Ishikawa (cell line): Measurements from ENCODE around the gene STK32C.

Source experiments
- EP300 ChIP-seq: IDR thresholded peaks from 2 replicates; pipeline ENCODE4 v1.6.1; 2012; ENCODE audit warnings: borderline replicate concordance
- FOXM1 ChIP-seq: IDR thresholded peaks from 2 replicates; pipeline ENCODE4 v1.6.1; 2012; ENCODE audit warnings: low read depth, borderline replicate concordance
- RAD21 ChIP-seq: IDR thresholded peaks from 2 replicates; pipeline ENCODE4 v1.6.1; 2012; ENCODE audit warnings: low read depth
- YY1 ChIP-seq: IDR thresholded peaks from 2 replicates; pipeline ENCODE4 v1.6.1; 2012; ENCODE audit warnings: low read depth

DNA sequence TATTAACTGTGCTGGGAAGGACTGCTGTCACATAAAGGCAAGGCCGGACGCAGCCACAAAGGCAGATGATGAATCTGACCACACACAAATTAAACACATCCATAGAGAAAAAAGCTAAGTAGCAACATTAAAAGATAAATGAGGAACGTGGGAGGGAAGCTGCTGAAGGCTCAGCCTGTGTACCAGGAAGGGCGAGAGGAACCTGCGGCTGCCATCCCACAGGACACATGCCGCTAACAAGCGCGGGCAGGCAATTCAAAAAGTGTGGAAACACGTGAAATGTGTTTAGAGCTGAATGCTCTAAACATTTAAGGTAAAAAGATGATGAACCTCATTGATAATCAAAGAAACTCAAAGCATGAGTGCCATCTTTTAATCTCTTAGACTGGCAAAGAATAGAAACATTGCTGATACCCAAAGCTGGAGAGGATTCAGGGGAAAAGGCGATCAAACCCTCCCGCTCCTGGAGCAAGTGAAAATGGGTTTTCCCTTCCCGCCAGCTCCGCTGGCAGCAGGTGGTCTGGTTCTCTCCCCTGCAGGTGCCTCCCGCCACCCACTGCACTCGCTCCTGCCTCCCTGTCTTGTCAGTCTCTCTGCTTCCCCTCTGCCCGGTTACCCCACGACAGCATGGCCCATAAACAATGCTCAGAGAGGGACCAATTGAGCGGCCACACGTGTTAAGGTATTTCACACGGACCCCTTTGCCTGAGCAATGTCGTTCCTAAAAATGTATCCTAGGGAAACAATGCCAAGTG is 4.2 kb downstream of the STK32C start:
- TF ChIP-seq RAD21 (no peak), EP300 (no peak), FOXM1 (no peak), YY1 (no peak)
